ENCODE results near the gene CBLN3. TPM values are rescaled to one million over a fixed set of nuclear protein-coding genes. Genes with fewer than 3 reads are reported as not detected.

Gene CBLN3
- total RNA-seq, 1 donor from 2014 or later: 2.9 TPM

DNA sequence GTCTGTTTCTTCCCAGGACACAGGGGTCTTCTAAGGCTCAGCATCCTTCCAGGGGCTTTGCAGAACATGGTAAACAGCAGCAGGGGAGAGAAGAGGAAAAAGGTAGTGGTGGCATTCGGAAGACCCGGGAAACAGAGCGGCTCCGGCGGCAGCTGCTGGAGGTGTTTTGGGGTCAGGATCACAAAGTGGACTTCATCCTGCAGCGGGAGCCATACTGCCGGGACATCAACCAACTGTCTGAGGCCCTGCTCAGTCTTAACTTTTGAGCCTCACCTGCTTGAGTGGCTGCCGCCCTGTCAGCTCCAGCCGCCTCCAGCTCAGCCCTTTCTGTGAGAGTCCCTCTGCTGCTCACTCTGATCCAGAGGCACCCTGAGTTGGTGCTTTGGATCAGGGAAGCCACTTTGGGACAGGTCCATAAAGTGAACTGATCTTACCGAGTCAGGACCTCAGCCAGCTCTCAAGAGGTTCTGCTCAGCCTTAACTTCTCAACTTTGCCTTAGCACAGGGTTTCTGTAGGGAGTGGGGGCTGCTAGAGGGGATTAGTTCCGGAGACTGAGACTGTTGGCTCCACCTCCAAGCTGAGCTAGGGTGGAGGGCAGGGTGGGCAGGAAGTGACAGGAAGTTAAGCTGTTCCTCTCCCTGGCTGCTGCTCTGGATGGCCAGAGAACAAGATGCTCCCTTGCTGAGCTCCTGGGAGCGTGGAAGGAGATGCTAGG is 7.7 kb upstream of the CBLN3 start:
- Histone ChIP-seq H3K27me3 (no peaks in the 10 kb centered on the region), H3K4me1 (peaks cover 38% of the 10 kb centered on the region), H3K36me3 (peaks cover 86% of the 10 kb centered on the region)

DNA sequence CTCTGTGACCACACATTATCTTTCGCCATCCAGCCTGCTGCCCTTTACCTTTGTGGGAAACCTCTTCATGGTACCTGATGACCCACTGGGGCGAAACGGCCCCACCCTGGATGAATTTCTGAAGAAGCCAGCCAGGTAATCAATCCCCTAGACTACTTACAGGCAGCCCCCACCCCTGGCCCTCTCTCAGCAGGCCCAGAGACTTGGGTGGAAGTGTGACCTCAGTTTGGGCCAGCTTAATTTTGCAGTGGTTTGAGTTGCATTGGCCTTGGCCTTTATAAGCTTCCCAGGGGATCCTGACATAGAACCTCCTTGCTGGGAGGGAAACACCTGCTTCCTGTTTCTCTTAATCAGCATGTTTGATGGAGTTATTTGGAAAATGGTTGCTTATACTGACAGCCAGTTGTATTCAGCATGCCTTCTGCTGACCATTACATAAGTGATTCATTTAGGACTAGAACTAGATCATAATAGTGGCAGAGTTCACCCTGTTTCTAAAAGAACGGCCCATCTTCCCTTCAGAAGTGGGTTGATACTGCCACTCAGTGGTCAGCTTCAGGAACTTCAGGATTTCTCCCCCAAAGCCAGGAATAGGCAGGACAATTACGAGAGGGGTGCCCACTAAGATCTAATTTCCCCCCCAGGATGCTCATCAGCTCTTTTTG is 7.0 kb upstream of the CBLN3 start:
- intact Hi-C loops (cut with DNase I): no loop called here
- DNase-seq (no peak), ATAC-seq (peak; percentile 67)
- Histone ChIP-seq H3K36me3 (peaks cover 90% of the 10 kb centered on the region), H3K4me3 (no peak overlapping the region), H3K27ac (peak overlapping the region; percentile 24), H3K9me3 (no peaks in the 10 kb centered on the region), H3K27me3 (no peaks in the 10 kb centered on the region), H3K4me1 (peaks cover 42% of the 10 kb centered on the region)
- TF ChIP-seq, protein P1, sequence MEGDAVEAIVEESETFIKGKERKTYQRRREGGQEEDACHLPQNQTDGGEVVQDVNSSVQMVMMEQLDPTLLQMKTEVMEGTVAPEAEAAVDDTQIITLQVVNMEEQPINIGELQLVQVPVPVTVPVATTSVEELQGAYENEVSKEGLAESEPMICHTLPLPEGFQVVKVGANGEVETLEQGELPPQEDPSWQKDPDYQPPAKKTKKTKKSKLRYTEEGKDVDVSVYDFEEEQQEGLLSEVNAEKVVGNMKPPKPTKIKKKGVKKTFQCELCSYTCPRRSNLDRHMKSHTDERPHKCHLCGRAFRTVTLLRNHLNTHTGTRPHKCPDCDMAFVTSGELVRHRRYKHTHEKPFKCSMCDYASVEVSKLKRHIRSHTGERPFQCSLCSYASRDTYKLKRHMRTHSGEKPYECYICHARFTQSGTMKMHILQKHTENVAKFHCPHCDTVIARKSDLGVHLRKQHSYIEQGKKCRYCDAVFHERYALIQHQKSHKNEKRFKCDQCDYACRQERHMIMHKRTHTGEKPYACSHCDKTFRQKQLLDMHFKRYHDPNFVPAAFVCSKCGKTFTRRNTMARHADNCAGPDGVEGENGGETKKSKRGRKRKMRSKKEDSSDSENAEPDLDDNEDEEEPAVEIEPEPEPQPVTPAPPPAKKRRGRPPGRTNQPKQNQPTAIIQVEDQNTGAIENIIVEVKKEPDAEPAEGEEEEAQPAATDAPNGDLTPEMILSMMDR (IDR thresholded peaks at IDR 0.05): peak; percentile 81

More for the DNA sequence above, 7.7 kb upstream of the CBLN3 start:
- Histone ChIP-seq H3K9me3 (no peaks in the 10 kb centered on the region), H3K27ac (peak overlapping the region; percentile 65), H3K4me3 (no peak overlapping the region)
- TF ChIP-seq, protein P1 (IDR thresholded peaks at IDR 0.05): no peak
- intact Hi-C loops (cut with DNase I): no loop called here
- DNase-seq: no peak
- no peak for ATAC-seq

DNA sequence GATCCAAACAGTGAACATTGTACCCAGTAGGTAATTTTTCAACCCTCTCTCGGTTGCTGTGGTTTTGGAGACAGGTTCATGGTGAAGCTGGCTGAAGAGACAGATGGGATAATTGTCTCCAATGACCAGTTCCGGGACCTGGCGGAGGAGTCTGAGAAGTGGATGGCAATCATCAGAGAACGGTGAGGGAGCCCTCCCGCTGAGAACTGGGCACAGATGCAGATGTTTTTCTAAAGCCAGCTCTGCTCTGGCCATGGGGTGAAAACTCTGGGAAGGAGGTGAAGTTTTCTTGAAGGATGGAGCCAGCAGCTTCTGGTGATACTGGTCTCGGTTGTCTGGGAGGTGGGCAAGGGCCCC is 6.5 kb upstream of the CBLN3 start:
- no peaks in the 10 kb centered on the region for H3K9me3 ChIP-seq
- TF ChIP-seq, protein P1 (IDR thresholded peaks at IDR 0.05): no peak
- peaks cover 90% of the 10 kb centered on the region for H3K36me3 ChIP-seq
- no peak for ATAC-seq
- peak overlapping the region; percentile 24 for H3K27ac ChIP-seq
- no peak overlapping the region for H3K4me3 ChIP-seq
- no peak for DNase-seq
- H3K4me1 ChIP-seq: peaks cover 45% of the 10 kb centered on the region
- intact Hi-C loops (cut with DNase I): no loop called here
- H3K27me3 ChIP-seq: no peaks in the 10 kb centered on the region

DNA sequence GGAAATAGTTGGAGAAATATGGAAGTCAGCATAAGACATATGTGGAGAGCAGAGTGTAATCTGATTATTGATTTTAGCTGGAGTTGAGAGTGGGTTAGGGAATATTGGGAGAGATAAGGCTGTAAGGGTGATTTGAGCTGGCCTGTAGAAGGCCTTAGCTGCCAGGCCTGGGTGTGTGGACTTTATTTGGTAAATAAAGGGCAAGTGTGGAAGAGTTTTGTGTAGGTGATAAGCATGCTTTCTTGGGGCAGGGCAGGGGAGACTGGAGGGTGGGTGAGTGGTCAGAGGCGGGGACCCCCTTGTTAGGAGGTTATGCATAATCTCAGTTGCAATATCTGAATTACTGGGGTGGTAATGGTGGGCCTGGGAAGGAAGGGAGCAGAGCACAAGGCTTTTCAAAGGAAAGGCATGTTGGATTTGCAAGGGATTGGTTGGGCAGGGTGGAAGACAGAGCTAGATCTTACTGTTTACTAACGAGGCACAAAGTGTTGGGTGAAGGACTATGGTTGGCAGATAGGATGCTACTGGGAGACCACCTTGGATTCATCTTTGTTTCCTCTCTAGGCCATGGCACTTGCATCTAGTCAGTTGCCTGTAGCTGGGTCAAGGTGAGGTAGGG is 5.8 kb upstream of the CBLN3 start:
- Histone ChIP-seq H3K27ac (no peak overlapping the region), H3K36me3 (peaks cover 83% of the 10 kb centered on the region), H3K4me3 (no peak overlapping the region), H3K9me3 (no peaks in the 10 kb centered on the region), H3K27me3 (no peaks in the 10 kb centered on the region), H3K4me1 (peaks cover 49% of the 10 kb centered on the region)
- ATAC-seq (no peak), DNase-seq (no peak)
- intact Hi-C loops (cut with DNase I): no loop called here
- TF ChIP-seq, protein P1 (IDR thresholded peaks at IDR 0.05): no peak

DNA sequence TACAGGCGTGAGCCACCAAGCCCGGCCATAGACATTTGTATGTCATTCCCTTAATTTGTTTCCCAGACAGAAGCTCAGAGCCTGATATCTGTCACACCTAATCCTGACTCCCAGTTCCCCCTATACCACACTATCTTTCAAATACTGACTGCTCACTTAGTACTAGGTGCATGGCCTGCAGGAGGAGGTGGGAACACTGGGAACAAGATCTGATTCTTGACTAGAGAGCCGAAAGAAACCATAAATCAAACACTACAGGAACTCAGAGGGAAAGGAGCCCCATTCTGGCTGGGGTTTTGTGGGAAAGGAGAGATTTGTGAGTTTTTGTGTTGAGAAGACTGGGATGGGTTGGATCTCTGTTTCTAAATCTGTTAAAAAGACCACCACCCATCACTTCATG is 5.2 kb upstream of the CBLN3 start:
- TF ChIP-seq, protein P1 (IDR thresholded peaks at IDR 0.05): no peak
- peaks cover 49% of the 10 kb centered on the region for H3K4me1 ChIP-seq
- no peak overlapping the region for H3K27ac ChIP-seq
- H3K9me3 ChIP-seq: no peaks in the 10 kb centered on the region
- no peak for DNase-seq
- H3K4me3 ChIP-seq: no peak overlapping the region
- H3K27me3 ChIP-seq: no peaks in the 10 kb centered on the region
- peaks cover 77% of the 10 kb centered on the region for H3K36me3 ChIP-seq
- no peak for ATAC-seq
- intact Hi-C loops (cut with DNase I): loop anchor here (5.0 kb wide), 1 partner anchor 102 kb away; no protein-coding TSS in a partner anchor
